PC-3 (cell line): ENCODE results near the gene KRT35.

Experiments
- CTCF ChIP-seq: fragments of 300-600 bp; sonication (generic); conservative IDR thresholded peaks from 2 replicates; pipeline ENCODE4 v1.5.1; 2017; ENCODE audit warnings: antibody characterized with exemption, low read depth, mild to moderate bottlenecking, low read length
- EZH2phosphoT487 ChIP-seq: fragments of 300-600 bp; sonication (generic); IDR thresholded peaks from 2 replicates; pipeline ENCODE4 v1.6.1; 2018; ENCODE audit warnings: mild to moderate bottlenecking, antibody characterized with exemption, low read length, borderline replicate concordance

- TF ChIP-seq CTCF (no peak), EZH2phosphoT487 (no peak)
Observed at GRCh38 chr17:41437254-41437653, 43.7 kb downstream of the KRT35 start.
